ENCODE results near the gene C7orf25. TPM values are rescaled to one million over a fixed set of nuclear protein-coding genes. Genes with fewer than 3 reads are reported as not detected.
"Not testable (repeated sequence)": the region's sequence is repeated elsewhere in the genome, so short reads cannot be mapped to it uniquely, and the experiment has no call there.

The C7orf25 gene
- total RNA-seq, 1 experiment from 2014 or later = 3.4 TPM

GRCh38 chr7:42929449-42929848 is 17.6 kb upstream of the C7orf25 start:
- DNase-seq (ENCODE audit: low spot score) = no peak

- no peak for DNase-seq (ENCODE audit: low spot score)
Measured at GRCh38 chr7:42928754-42929153, 16.9 kb upstream of the C7orf25 start.

DNA sequence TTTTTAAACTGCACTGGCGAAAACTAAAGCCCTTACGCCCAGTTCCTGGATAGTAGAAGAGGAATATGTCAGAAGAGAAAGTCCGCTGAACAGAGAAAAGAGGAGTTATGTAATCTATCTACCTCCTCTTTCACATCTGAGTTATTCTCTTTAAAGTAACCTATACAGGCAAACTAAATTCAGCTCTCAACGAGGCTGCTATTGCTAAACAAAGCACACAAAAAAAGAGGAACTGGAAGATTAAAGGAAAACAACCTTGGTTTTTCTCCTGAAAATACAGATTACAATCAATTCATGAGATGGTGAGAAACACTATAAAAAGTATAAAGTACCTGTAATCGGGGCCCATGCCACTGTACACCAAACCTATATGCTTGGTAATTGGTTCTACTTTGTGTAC is 14.3 kb upstream of the C7orf25 start:
- no peak for DNase-seq (ENCODE audit: low spot score)

DNA sequence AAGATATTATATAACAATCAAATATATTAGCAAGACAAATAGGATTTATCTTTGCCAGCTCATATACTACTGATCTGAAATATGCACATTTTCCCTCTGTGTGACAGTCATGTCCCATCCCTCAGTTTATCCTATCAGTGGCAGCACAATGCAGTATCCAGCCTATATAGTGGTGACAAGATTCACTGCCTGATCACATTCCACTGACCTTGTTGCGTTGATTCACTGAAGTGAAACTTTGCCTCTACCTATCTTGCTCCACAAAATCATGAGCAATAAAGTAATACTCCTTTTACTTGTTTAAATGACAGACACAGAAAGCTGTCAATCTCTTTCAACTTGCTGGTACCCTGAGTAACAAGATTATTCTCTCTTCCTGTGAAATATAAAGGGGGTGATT is 13.8 kb upstream of the C7orf25 start:
- DNase-seq (ENCODE audit: low spot score) = no peak

DNA sequence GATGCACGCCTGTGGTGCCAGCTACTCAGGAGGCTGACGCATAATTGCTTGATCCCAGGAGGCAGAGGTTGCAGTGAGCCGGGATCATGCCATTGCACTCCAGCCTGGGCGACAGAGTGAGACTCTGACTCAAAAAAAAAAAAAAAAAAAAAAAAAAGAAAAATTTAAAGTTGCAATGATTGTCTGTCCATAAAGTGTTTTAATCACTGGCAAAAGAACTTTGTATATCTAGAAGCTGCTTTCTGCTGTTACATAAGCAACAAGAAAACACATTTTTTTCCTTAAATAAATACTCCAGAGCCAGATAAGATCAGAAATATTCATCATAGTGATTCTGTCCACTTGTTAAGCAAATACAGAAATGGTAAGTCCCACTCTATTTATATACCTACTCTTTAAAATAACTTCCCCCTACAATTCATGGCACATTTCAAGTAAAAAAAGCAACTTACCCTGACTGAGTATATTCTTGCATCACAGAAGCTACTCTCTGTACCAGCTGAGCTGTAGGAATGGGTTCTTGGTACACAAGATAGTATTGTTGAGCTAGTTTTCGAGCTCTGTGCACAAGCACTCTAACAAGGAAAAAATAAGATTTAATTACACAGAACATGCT is 12.5 kb upstream of the C7orf25 start:
- no peak for DNase-seq (ENCODE audit: low spot score)

DNA sequence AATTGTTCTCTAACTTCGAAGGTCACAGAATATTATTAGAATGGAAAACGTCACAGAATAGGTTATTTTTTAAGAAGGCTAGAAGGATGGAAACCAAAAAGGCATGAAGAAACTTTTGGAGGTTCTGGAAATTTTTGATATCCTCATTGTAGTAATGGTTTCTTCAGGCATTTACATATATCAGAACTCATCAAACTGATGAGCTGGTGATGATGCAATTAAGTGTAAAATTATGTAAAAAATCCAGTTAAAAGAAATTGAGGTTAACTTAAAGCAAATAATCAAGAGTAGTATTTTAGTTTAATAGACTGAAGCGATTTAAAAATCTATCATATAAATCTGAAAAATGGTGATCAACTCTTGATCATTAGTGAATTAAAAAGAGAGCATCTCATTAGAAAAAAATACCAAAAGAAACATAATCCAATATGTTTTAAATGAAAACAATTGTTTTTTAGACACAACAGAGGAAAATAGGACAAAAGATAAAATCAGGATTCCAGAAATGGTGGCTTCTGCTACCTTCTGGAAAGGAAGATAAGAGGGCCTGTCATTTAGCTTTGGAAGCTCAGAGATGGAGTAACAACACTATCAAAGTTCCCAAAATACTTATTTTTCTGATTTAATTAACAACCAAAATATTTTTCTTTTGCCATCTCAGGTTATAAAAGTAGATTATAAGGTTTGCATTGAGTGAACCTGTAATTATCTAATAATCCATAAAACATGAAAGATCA is 10.3 kb upstream of the C7orf25 start:
- no peak for DNase-seq (ENCODE audit: low spot score)

- no peak for DNase-seq (ENCODE audit: low spot score)
Measured at GRCh38 chr7:42915356-42915755, 3.5 kb upstream of the C7orf25 start.

DNA sequence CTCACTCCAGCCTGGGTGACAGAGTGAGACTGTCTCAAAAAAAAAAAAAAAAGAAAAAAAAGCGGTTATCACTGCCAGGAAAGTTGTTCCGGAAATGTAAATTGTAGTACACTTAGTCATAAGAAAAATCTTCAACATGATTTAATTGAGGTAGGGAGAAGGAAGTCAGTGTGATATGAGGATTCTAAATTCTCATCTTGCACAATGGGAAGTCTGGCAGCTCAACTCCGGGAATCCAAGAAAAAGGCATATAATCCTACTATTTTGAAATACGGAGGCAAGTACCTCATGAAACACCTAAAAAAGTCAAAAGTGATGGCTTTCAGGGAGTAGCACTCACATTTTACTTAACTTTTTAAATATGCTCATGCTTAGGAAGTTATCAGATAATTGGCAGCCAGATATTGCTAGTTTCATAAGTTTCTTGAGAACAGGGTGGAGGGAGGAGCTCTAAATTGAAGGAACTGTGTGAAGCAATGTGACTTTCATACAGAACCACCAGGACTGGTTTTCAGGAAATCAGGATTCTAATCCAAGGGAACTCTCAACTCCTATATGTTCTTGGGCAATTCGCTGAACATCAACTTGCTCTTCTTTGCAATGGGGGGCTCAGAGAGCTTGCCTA is 2.7 kb upstream of the C7orf25 start:
- DNase-seq (ENCODE audit: low spot score) = no peak

- DNase-seq (ENCODE audit: low spot score) = no peak
Measured at GRCh38 chr7:42914009-42914408, 2.1 kb upstream of the C7orf25 start.

DNA sequence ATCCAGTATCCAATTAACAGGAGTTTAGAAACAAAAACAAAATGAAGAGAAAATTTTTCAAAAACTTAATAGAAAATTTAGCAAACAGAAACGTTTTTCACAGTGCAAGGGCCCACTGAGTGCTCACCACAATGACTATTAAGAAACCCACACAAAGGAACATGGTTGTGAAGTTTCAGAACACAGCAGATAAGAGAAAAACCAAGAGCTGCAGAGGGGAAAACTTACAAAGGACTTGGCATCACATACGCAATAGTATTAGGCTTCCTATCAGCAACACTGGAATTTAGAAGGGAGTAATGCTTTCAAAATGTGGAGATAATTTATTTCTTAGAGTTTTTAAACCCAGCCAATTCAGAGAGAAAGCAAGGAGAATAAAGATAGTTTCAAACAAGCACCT is 1.7 kb upstream of the C7orf25 start:
- no peak for DNase-seq (ENCODE audit: low spot score)

- DNase-seq (ENCODE audit: low spot score) = no peak
Measured at GRCh38 chr7:42910306-42910705, 1.6 kb downstream of the C7orf25 start.

- no peak for DNase-seq (ENCODE audit: low spot score)
Measured at GRCh38 chr7:42907316-42907715, 4.6 kb downstream of the C7orf25 start.

DNA sequence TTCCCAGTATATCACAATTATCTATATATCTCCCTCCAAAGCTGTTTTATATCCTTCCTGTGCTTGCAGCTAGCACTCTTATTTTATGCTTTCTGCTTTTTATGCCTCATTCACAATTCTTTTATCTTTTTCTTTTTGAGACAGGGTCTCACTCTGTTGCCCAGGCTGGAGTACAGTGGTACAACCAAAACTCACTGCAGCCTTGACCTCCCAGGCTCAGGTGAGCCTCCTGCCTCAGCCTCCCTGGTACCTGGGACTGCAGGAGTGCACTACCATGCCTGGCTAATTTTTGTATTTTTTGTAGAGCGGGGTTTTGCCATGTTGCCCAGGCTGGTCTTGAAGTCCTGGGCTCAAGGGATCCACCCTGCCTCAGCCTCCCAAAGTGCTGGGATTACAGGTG is 5.7 kb downstream of the C7orf25 start:
- no peak for DNase-seq (ENCODE audit: low spot score)

GRCh38 chr7:42902331-42902730 is 9.5 kb downstream of the C7orf25 start:
- DNase-seq (ENCODE audit: low spot score) = no peak

- DNase-seq (ENCODE audit: low spot score) = no peak
Measured at GRCh38 chr7:42900842-42901241, 11.0 kb downstream of the C7orf25 start.

DNA sequence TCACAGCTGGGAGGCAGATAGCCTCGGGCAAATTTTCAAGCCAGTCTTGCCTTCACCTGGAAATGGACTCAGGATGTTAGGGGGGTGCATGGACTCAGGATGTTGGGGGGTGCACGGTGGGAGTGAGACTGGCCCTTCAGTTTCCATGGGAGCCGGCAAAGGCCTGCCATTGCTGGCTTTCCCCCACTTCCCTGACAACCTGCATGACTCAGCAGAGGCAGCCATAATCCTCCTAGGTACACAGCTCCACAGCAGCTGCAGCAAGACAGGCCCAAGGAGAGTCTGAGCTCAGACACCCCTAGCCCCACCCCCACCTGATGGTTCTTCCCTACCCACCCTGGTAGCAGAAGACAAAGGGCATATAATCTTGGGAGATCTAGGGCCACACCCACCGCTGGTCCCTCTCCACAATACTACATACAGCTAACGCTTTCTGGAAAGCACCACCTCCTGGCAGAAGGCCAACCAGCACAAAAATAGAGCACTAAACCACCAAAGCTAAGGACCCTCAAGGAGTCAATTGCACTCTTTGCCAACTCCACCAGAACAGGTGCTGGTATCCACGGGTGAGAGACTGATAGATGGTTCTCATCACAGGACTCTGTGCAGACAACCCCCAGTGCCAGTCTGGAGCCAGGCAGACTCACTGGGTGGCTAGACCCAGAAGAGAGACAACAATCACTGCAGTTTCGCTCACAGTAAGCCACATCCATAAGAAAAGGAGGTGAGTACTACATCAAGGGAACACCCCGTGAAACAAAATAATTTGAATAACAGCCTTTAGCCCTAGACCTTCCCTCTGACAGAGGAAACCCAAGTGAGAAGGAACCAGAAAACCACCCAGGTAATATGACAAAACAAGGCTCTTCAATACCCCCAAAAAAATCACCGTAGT is 18.3 kb downstream of the C7orf25 start:
- DNase-seq (ENCODE audit: low spot score) = no peak

- DNase-seq (ENCODE audit: low spot score) = no peak
Measured at GRCh38 chr7:42886893-42887505, 24.9 kb downstream of the C7orf25 start.

- DNase-seq (ENCODE audit: low spot score) = peak; percentile 20
Measured at GRCh38 chr7:42886129-42886528, 25.7 kb downstream of the C7orf25 start.

DNA sequence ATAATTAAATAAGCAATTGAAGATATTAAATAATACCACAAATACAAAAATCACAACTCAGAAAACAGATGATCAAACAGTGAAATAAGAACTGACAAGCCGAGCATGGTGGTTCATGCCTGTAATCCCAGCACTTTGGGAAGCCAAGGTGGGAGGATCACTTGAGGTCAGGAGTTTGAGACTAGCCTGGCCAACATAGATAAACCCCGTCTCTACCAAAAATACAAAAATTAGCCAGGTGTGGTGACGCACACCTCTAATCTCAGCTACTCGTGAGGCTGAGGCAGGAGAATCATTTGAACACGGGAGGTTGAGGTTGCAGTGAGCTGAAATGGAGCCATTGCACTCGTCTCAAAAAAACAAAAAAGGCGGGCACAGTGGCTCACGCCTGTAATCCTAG is 26.7 kb downstream of the C7orf25 start:
- DNase-seq (ENCODE audit: low spot score) = not testable (repeated sequence)

- DNase-seq (ENCODE audit: low spot score) = no peak
Measured at GRCh38 chr7:42883950-42884349, 27.9 kb downstream of the C7orf25 start.

- no peak for DNase-seq (ENCODE audit: low spot score)
Measured at GRCh38 chr7:42880392-42880791, 31.5 kb downstream of the C7orf25 start.

DNA sequence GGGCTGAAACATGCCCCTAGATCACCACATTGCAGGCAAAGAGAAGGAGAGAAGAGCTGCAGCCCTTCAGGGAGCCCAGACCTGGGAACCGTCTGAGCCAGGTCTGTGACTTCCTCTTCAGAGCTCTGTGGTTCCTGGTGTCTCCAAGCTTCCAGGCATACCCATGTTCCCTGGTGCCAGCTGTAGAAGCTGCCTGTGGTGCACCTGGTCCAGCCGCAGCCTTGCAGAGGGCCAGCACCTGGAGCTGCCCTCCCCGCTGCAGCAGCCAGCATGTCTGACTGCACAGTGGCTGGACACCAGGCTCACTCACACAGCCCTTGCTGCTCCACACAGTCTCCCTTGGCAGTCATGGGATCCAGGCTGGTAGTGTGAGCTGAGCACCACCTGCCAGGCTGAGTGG is 33.6 kb downstream of the C7orf25 start:
- no peak for DNase-seq (ENCODE audit: low spot score)

All from HT-29 (cell line).